Subcutaneous adipose tissue (tissue), 4 donors: ENCODE data around the gene PNPLA4. TPM values are rescaled to one million over a fixed set of nuclear protein-coding genes. Genes with fewer than 3 reads are reported as not detected.

Source experiments
- CTCF ChIP-seq: fragments of 450-650 bp; IDR thresholded peaks from one replicate; pipeline ENCODE4 v1.5.1; 2016; ENCODE audit warnings: low read depth, mild to moderate bottlenecking, control low read depth, antibody characterized with exemption, moderate library complexity
- total RNA-seq, 4 donors: library from RNA; depleted of rRNA; stranded (reverse); fragments of >200 nt; gene quantifications; one replicate each; pipeline ENCODE4 v1.1.0, GENCODE V29; 2016

Gene PNPLA4
- total RNA-seq, 4 donors from 2014 or later, result 9.8 to 41.9 (median 16.5) TPM

GRCh38 chrX:7948483-7948882 is 21.3 kb upstream of the PNPLA4 start:
- no peak for TF ChIP-seq CTCF

GRCh38 chrX:7946960-7947359 is 19.7 kb upstream of the PNPLA4 start:
- TF ChIP-seq CTCF, result no peak

GRCh38 chrX:7943600-7944245 is 16.5 kb upstream of the PNPLA4 start:
- no peak for TF ChIP-seq CTCF

GRCh38 chrX:7941390-7942042 is 14.3 kb upstream of the PNPLA4 start:
- no peak for TF ChIP-seq CTCF

GRCh38 chrX:7934026-7934425 is 6.8 kb upstream of the PNPLA4 start:
- no peak for TF ChIP-seq CTCF

- no peak for TF ChIP-seq CTCF
Measured at GRCh38 chrX:7926914-7927258, 327 bp downstream of the PNPLA4 start.

GRCh38 chrX:7926501-7926900 is 712 bp downstream of the PNPLA4 start:
- no peak for TF ChIP-seq CTCF
